HFF-Myc (cell line): ENCODE data around the gene KCTD17.
A peak's percentile ranks its signal among the peaks of the same experiment; 100 is the strongest.

Experiments
- DNase-seq: peaks from one replicate; pipeline ENCODE4 v3.0.0-alpha.2; 2011; ENCODE audit warnings: low read depth; ENCODE audit errors: extremely low read depth
- H3K4me3 ChIP-seq: replicated peaks from 2 replicates; pipeline ENCODE4 v1.5.1; 2011; ENCODE audit warnings: low read depth, mild to moderate bottlenecking, control low read depth, low read length
- CTCF ChIP-seq: IDR thresholded peaks from 2 replicates; pipeline ENCODE4 v1.5.1; 2012; ENCODE audit warnings: mild to moderate bottlenecking, low read depth, low read length, control low read depth; ENCODE audit errors: missing control alignments

KCTD17 gene

GRCh38 chr22:37091994-37092393, 40.5 kb downstream of the KCTD17 start:
- no peak for TF ChIP-seq CTCF
- no peak overlapping the region for H3K4me3 ChIP-seq
- no peak for DNase-seq

GRCh38 chr22:37092997-37093396, 41.5 kb downstream of the KCTD17 start:
- DNase-seq = no peak
- no peak overlapping the region for H3K4me3 ChIP-seq
- TF ChIP-seq CTCF = no peak

- no peak for DNase-seq
- no peak for TF ChIP-seq CTCF
- H3K4me3 ChIP-seq = no peak overlapping the region
Measured at GRCh38 chr22:37094239-37094638, 42.7 kb downstream of the KCTD17 start.

- no peak for DNase-seq
- no peak overlapping the region for H3K4me3 ChIP-seq
- TF ChIP-seq CTCF = no peak
Measured at GRCh38 chr22:37095113-37095512, 43.6 kb downstream of the KCTD17 start.

GRCh38 chr22:37097346-37097745, 45.8 kb downstream of the KCTD17 start:
- H3K4me3 ChIP-seq = no peak overlapping the region
- TF ChIP-seq CTCF = no peak
- DNase-seq = no peak

- no peak for DNase-seq
- H3K4me3 ChIP-seq = no peak overlapping the region
- TF ChIP-seq CTCF = peak; percentile 29
Measured at GRCh38 chr22:37098976-37099591, 47.5 kb downstream of the KCTD17 start.

GRCh38 chr22:37100589-37101127, 49.1 kb downstream of the KCTD17 start:
- DNase-seq = no peak
- TF ChIP-seq CTCF = no peak
- H3K4me3 ChIP-seq = no peak overlapping the region
